Right ventricle myocardium inferior (tissue), 1 donor: Measurements from ENCODE around the gene GNL3. TPM values are rescaled to one million over a fixed set of nuclear protein-coding genes. Genes with fewer than 3 reads are reported as not detected.
"Not testable (repeated sequence)": the region's sequence is repeated elsewhere in the genome, so short reads cannot be mapped to it uniquely, and the experiment has no call there.

Experiments used
- ATAC-seq: fragments of 200-7000 bp; cut with Tn5 transposase; one replicate; pipeline ENCODE4 v1.9.1; 2020; ENCODE audit warnings: mild to moderate bottlenecking, moderate library complexity
- DNase-seq: peaks from one replicate; pipeline ENCODE4 v3.0.0; 2021; ENCODE audit errors: missing footprints
- intact Hi-C: fragments of 100-400 bp; cut with DNase I; formaldehyde crosslinking; loops from one replicate; pipeline ENCODE4 v1.11.0; 2022
- total RNA-seq: library from RNA; stranded (reverse); fragmentation: NEBNext Ultra II Directional; extraction: Animal tissue kit (Norgen Biotek cat#: 25700); gene quantifications from one replicate; pipeline ENCODE4 v1.2.1, GENCODE V29; 2021
- donor health status: DM: no; HTN: yes; CAD: no; lungs with severe emphysema.

The GNL3 gene
- total RNA-seq, 1 donor from 2014 or later: 28.8 TPM

DNA sequence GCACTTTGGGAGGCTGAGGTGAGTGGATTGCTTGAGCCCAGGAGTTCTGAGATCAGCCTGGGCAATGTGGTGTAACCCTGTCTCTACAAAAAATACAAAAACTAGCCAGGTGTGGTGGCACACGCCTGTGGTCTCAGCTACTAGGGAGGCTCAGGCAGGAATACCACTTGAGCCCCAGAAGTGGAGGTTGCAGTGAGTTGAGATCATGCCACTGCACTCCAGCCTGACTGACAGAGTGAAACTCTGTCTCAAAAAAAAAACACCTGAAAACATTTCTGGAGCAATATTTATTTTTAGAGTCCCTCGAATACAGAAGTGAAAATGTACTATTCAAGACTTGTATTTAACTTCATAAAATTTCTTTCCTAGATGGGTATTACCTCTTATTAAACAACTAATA is 24.7 kb downstream of the GNL3 start:
- DNase-seq (no peak), ATAC-seq (no peak)
- intact Hi-C loops: no loop called here

DNA sequence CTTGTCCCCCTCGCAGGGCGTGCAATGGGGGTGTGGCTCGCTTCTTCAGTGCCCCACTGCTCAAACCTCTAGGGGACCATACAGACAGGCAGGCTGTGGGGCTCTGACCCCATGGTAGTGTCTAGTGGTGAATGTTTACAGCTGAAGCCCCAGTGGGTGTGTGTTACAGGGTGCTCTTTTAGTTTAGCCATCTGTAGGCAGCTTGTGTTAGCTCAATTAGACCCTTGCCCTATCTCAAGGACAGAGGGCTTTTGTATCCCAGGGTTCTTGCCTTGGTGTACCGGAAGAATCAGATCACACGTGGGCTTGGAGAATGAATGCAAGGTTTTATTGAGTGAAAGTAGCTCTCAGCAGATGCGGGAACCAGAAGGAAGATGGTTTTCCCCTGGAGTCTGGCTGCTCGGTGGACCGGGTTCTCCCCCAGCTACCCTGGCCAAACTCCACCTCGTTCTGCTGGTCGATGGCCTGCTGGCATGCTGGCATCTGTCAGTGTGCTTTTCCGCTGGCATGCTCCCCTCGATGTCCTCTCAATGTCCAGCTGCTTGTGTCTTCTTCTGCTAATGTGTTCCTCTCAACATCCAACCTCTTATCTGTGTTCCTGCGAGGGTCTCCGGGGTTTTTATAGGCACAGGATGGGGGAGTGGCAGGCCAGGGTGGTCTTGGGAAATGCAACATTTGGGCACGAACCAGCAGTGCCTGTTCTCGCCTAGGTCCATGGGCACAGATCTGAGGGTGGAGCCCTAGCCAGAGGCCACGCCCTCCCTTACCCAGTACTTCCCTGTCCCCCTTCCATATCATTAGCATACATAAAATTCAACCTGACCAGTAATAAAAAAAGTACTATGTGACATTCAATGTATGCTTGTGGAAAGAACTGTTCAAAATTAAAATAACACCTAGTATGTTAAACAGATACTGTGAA is 26.7 kb downstream of the GNL3 start:
- DNase-seq: no peak
- ATAC-seq: no peak
- intact Hi-C loops: no loop called here

DNA sequence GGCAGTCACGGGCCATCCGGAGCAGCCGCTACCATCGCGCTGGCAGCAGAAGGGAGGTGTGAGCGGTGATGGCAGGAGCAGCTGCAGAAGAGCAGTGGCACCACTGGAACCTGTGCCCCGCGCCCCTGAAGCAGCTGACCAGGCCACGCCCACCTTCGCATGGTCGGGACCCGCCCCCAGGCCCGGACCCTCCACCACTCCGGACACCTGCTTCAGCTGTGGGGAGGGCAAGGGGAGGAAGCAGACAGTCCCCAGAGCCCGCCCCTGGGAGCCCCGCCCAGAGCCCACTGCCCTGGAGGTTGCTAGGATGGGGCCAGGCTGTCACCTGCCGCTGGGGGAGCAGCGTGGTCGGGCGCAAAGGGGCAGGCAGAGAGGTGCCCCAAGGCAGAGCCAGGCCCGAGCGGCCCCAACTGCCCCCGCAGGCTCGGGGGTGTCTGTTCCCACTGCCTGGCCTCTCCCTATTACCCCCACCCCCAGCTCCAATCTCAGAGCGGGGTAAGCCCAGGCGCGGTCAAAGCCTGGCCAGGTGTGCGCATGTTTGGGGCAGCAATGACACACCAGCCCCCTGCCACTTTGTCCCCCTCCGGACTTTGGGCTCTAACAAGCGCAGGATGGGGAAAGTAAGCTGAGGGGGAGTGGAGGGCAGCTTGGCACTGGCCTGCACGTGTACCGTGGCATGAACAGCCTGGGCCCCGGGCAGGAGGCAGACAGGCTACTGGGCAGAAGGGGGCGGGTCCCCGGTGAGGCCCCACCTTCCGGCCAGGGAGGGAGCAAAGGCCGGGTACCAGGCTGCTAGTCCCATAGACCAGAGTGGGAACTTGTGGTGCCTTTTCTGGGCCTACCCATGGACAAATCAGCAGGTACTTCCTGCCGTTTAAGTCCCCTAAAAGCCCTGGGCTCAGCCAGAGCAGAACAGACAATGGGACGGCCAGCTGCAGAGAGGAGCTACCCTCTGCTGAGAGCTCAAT is 28.8 kb downstream of the GNL3 start:
- DNase-seq: no peak
- ATAC-seq: peak; percentile 34
- intact Hi-C loops: no loop called here

- intact Hi-C loops: no loop called here
- DNase-seq (no peak), ATAC-seq (no peak)
Measured at GRCh38 chr3:52715714-52716305, 30.0 kb downstream of the GNL3 start.

DNA sequence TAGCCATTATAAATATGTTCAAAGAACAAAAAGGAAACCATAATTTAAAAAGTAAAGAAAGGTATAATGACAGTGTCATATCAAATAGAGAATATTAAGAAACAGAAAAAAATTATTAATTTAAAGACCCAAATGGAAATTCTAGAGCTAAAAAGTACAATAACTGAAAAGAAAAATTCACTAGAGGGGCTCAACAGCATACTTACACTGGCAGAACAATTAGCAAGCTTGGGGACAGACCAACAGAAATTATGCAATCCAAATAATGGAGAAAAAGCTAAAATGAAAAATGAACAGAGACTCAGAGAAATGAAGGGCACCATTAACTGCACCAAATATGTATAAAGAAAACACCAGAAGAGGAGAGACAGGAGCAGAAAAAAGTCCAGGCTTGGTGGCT is 33.8 kb downstream of the GNL3 start:
- intact Hi-C loops: no loop called here
- DNase-seq (no peak), ATAC-seq (no peak)

- no peak for DNase-seq
- ATAC-seq: peak; percentile 42
- intact Hi-C loops: no loop called here
Measured at GRCh38 chr3:52721002-52721729, 35.3 kb downstream of the GNL3 start.

GRCh38 chr3:52721730-52722008 is 35.8 kb downstream of the GNL3 start:
- DNase-seq (no peak), ATAC-seq (no peak)
- intact Hi-C loops: no loop called here

- ATAC-seq (no peak), DNase-seq (no peak)
- intact Hi-C loops: no loop called here
Measured at GRCh38 chr3:52722491-52722890, 36.7 kb downstream of the GNL3 start.

DNA sequence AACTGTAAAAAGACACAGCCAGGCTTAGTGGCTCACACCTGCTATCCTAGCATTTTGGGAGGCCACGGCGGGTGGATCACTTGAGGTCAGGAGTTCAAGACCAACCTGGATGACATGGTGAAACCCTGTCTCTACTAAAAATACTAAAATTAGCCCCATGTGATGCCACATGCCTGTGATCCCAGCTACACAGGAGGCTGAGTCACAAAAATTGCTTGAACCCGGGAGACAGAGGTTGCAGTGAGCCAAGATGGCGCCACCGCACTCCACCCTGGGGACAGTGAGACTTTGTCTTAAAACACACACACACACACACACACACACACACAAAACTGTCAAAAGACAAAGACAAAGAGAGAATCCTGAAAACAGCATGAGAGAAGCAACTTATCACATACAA is 38.1 kb downstream of the GNL3 start:
- intact Hi-C loops: no loop called here
- ATAC-seq (no peak), DNase-seq (no peak)

GRCh38 chr3:52724511-52724910 is 38.7 kb downstream of the GNL3 start:
- no peak for DNase-seq
- intact Hi-C loops: no loop called here
- no peak for ATAC-seq

- intact Hi-C loops, ATAC-seq, DNase-seq: not testable (repeated sequence)
Measured at GRCh38 chr3:52728753-52729152, 42.9 kb downstream of the GNL3 start.

- no peak for DNase-seq
- no peak for ATAC-seq
- intact Hi-C loops: no loop called here
Measured at GRCh38 chr3:52730681-52731080, 44.8 kb downstream of the GNL3 start.

DNA sequence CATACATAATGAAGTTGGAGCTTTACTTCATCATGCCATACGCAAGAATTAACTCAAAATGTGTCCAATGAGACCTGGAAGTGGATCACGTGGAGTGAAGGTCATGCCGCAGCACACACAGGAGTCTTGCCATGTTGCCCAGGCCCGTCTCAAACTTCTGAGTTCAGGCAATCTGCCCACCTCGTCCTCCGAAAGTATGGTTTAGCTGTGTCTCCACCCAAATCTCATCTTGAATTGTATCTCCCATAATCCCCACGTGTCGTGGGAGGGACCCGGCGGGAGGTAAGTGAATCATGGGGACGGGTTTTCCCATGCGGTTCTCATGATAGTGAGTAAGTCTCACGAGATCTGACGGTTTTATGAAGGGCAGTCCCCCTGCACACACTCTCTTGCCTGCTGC is 45.8 kb downstream of the GNL3 start:
- DNase-seq (no peak), ATAC-seq (no peak)
- intact Hi-C loops: no loop called here

DNA sequence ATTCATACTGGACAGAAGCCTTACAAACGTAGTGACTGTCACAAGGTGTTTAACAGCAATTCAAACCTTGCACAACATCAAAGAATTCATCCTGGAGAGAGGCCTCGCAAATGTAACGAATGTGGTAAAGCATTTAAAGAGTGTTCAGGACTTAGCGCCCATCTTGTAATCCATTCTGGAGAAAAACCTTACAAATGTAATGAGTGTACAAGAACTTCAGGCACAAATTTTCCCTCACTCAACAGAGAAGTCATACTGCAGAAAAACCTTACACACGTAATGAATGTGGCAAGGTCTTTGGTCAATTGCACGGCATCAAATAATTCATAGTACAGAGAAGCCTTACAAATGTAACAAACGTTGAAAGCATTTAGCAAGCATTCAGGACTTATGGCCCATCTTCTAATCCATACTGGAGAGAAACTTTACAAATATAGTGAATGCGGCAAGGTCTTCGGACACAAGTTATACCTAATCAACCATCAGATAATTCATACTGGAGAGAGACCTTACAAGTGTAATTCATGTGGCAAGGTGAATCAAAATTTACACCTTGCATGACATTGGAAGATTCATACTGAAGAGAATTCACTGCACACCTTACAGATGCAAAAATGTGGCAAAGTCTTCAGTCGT is 47.5 kb downstream of the GNL3 start:
- intact Hi-C loops: no loop called here
- DNase-seq (no peak), ATAC-seq (no peak)

- intact Hi-C loops: loop anchor here (10.0 kb wide), 1 partner anchor 195 kb away; no protein-coding TSS in a partner anchor
- DNase-seq (no peak), ATAC-seq (no peak)
Measured at GRCh38 chr3:52739730-52740129, 53.9 kb downstream of the GNL3 start.

GRCh38 chr3:52742418-52743041 is 56.7 kb downstream of the GNL3 start:
- ATAC-seq: no peak
- intact Hi-C loops: loop anchor here (2.0 to 10.0 kb wide), 2 partner anchors 192 to 330 kb away; no protein-coding TSS in a partner anchor
- no peak for DNase-seq

DNA sequence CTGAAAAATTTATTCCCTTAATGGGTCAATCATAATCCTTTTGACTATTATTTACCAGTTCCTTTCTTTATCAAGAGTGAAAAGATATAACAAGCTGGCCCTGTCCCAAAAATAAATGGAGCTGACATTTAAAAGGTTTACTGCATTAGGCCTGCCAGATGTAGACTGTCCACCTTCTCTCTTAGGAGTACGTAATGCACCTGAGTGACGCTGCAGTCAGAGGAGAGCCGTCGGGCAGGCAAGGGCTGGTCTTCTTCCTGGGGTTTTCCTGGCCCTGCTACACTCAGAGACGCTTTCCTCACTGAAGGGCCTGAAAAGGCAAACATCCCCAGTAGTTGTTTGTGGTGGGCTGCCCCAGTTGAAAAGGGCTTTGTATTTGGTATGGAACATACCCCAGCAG is 57.3 kb downstream of the GNL3 start:
- no peak for ATAC-seq
- intact Hi-C loops: loop anchor here (2.0 to 10.0 kb wide), 2 partner anchors 192 to 330 kb away; no protein-coding TSS in a partner anchor
- DNase-seq: no peak

GRCh38 chr3:52743721-52744120 is 57.9 kb downstream of the GNL3 start:
- DNase-seq (no peak), ATAC-seq (no peak)
- intact Hi-C loops: loop anchor here (2.0 to 10.0 kb wide), 2 partner anchors 191 to 329 kb away; no protein-coding TSS in a partner anchor
